ENCODE results near the gene ARSK.

GRCh38 chr5:95564450-95564849 lies 9.5 kb downstream of the ARSK start:
- TF ChIP-seq POLR2A (IDR thresholded peaks at IDR 0.05): no peak
- TF ChIP-seq, protein P1, sequence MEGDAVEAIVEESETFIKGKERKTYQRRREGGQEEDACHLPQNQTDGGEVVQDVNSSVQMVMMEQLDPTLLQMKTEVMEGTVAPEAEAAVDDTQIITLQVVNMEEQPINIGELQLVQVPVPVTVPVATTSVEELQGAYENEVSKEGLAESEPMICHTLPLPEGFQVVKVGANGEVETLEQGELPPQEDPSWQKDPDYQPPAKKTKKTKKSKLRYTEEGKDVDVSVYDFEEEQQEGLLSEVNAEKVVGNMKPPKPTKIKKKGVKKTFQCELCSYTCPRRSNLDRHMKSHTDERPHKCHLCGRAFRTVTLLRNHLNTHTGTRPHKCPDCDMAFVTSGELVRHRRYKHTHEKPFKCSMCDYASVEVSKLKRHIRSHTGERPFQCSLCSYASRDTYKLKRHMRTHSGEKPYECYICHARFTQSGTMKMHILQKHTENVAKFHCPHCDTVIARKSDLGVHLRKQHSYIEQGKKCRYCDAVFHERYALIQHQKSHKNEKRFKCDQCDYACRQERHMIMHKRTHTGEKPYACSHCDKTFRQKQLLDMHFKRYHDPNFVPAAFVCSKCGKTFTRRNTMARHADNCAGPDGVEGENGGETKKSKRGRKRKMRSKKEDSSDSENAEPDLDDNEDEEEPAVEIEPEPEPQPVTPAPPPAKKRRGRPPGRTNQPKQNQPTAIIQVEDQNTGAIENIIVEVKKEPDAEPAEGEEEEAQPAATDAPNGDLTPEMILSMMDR (IDR thresholded peaks at IDR 0.05): no peak
